ENCODE results near the gene CABLES2.

CABLES2 gene

DNA sequence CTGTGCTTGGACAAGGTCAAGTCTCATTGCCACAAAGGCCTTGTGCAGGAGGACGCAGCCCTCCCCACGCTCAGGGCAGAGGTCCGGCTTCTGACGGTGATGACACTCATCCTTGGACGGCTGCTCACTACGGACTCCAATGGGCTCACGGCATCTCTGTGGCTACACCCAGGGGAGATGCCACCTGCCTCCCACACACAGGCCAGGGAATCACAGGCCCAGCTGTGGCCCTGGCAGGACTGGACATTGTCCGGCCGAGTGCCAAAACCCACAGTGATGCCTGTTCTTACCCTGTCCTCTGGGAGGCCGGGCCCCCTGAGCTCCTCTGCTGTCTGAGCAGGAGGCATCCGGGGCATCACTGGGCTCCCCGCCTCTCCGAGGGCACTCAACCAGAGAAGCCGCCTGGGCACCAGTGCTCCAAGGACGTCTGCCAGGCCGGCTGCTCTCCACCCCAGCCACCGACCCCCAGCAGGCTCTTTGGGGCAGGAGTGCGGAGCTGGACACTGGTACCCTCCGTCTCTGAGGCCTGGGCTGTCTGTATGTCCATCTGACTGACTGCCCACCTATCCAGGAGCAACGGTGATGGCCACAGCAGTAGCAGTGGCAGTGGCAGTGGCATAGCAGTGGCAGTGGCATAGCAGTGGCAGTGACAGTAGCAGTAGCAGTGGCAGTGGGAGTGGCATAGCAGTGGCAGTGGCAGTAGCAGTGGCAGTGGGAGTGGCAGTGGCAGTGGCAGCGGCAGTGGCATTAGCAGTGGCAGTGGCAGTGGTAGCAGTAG lies 18.4 kb upstream of the CABLES2 start:
- Histone ChIP-seq H4K20me1 (ENCODE audit: insufficient read depth) (no peaks in the 10 kb centered on the region), H3K4me1 (ENCODE audit: low read depth, poor library complexity, severe bottlenecking) (no peaks in the 10 kb centered on the region), H3K27me3 (ENCODE audit: insufficient read depth, low read depth) (peaks cover 94% of the 10 kb centered on the region), H3K36me3 (ENCODE audit: insufficient read depth) (no peaks in the 10 kb centered on the region), H3K4me3 (IDR thresholded peaks at IDR 0.05; ENCODE audit: insufficient read depth, low read depth, low read length) (no peak overlapping the region), H3K27ac (no peak overlapping the region), H3K79me2 (ENCODE audit: insufficient read depth, low read depth) (no peaks in the 10 kb centered on the region), H3K4me2 (no peak overlapping the region), H2AFZ (ENCODE audit: low read depth) (no peak overlapping the region), H3K9ac (no peak overlapping the region)
- TF ChIP-seq, protein P1, sequence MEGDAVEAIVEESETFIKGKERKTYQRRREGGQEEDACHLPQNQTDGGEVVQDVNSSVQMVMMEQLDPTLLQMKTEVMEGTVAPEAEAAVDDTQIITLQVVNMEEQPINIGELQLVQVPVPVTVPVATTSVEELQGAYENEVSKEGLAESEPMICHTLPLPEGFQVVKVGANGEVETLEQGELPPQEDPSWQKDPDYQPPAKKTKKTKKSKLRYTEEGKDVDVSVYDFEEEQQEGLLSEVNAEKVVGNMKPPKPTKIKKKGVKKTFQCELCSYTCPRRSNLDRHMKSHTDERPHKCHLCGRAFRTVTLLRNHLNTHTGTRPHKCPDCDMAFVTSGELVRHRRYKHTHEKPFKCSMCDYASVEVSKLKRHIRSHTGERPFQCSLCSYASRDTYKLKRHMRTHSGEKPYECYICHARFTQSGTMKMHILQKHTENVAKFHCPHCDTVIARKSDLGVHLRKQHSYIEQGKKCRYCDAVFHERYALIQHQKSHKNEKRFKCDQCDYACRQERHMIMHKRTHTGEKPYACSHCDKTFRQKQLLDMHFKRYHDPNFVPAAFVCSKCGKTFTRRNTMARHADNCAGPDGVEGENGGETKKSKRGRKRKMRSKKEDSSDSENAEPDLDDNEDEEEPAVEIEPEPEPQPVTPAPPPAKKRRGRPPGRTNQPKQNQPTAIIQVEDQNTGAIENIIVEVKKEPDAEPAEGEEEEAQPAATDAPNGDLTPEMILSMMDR (conservative IDR thresholded peaks at IDR 0.05; ENCODE audit: low read depth, low read length), result no peak

DNA sequence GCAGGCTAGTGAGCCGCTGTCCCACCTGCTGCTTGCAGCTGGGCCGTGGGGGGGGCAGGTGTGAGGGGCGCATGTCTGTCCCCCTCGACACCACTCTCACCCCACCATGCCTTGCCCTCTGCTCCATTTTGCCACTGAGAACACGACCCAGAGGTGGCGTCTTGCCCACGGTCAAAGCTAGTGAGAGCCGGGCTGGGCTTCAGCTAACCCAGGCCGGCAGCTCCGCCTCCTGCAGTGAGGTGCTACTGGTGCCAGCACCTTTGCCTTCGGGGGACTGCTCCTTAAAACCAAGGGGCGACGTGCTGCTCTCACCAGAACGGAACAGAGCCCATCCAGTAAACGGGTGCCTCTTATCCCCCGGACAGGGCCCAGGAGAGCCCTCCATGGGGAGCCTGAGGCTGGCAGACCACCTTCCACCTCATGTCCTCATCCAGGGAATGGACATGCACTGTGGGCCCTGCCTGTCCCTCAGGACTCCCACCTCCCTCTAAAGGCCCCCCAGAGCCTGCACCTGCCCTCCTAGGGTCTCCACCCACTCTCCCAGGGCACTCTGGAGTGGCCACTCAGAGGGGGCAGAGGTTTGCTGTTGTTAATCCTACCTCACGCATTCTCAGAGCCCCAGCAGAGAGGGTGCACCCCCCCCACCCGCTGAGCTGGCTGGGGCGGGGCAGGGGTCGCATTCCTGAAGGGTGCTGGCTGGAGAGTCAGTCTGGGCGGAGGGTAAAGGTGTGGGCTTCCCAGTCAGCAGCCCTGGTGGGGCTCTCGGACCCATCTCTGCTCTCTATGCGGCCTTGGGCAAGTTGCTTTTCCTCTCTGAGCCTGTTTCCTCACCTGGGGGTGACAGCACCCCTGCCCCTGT lies 17.4 kb upstream of the CABLES2 start:
- H3K27ac ChIP-seq, result no peak overlapping the region
- no peak overlapping the region for H3K4me2 ChIP-seq
- TF ChIP-seq, protein P1 (conservative IDR thresholded peaks at IDR 0.05; ENCODE audit: low read depth, low read length), result no peak
- no peak overlapping the region for H3K9ac ChIP-seq
- no peak overlapping the region for H3K4me3 ChIP-seq (IDR thresholded peaks at IDR 0.05; ENCODE audit: insufficient read depth, low read depth, low read length)
- H2AFZ ChIP-seq (ENCODE audit: low read depth), result no peak overlapping the region
- no peaks in the 10 kb centered on the region for H3K79me2 ChIP-seq (ENCODE audit: insufficient read depth, low read depth)
- H3K27me3 ChIP-seq (ENCODE audit: insufficient read depth, low read depth), result peaks cover 94% of the 10 kb centered on the region
- H3K4me1 ChIP-seq (ENCODE audit: low read depth, poor library complexity, severe bottlenecking), result no peaks in the 10 kb centered on the region
- no peaks in the 10 kb centered on the region for H4K20me1 ChIP-seq (ENCODE audit: insufficient read depth)
- no peaks in the 10 kb centered on the region for H3K36me3 ChIP-seq (ENCODE audit: insufficient read depth)

DNA sequence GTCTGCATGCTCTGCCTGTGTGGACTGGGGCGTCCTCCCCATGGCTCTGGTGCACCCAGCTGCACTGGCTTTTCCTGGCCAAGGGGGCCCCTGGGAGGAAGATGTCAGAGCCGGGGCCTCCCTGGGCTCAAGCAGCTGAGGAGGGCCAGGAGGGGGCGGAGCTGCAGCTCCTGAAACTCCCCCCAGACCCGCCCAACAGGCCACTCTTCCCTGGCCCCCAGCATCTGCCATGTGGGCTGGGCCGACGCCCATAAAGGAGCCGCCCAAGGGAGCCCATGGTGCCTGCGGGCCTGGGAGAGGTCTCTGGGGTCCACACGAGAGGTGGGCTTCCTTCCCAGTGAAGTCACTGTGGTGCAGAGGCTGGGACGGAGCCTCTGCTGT lies 16.2 kb upstream of the CABLES2 start:
- Histone ChIP-seq H3K4me1 (ENCODE audit: low read depth, poor library complexity, severe bottlenecking) (no peaks in the 10 kb centered on the region), H3K9ac (no peak overlapping the region), H3K4me2 (no peak overlapping the region)

DNA sequence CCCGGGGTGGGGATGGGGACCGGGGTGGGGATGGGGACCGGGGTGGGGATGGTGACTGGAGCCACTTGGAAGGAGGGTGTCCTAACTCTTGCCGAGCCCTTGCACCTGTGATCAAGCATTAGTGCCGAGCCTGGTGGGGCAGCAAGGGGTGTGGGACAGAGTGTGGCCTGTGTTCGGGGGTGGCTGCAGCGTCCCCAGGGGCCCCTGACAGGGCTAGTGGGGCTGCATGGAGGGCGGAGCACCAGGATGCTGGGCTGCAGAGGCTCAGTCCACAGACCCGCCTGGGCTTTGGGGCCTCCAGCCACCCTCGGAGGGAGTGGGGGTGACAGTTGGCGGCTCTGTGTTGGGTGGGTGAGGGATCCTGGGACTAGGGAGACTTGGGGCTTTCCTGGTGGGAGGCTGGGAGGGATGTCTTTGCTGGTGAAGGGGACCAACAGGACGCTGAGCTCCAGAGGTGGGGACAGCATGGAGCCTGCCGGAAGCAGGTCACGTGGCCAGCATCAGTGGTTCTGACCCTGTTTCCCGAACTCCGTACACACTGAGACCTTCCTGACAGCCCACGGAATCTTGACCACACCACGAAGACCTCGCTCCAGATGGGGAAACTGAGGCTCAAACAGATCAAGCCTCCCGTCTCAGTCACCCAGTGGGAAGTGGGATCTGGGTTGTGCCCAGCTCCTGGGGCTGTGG lies 15.7 kb upstream of the CABLES2 start:
- Histone ChIP-seq H3K79me2 (ENCODE audit: insufficient read depth, low read depth) (no peaks in the 10 kb centered on the region), H3K36me3 (ENCODE audit: insufficient read depth) (no peaks in the 10 kb centered on the region), H2AFZ (ENCODE audit: low read depth) (no peak overlapping the region), H3K4me3 (IDR thresholded peaks at IDR 0.05; ENCODE audit: insufficient read depth, low read depth, low read length) (no peak overlapping the region), H3K9ac (no peak overlapping the region), H3K27ac (no peak overlapping the region), H3K4me2 (no peak overlapping the region), H4K20me1 (ENCODE audit: insufficient read depth) (no peaks in the 10 kb centered on the region), H3K27me3 (ENCODE audit: insufficient read depth, low read depth) (peaks cover 96% of the 10 kb centered on the region), H3K4me1 (ENCODE audit: low read depth, poor library complexity, severe bottlenecking) (no peaks in the 10 kb centered on the region)
- TF ChIP-seq, protein P1 (conservative IDR thresholded peaks at IDR 0.05; ENCODE audit: low read depth, low read length), result no peak

More for the DNA sequence above, 16.2 kb upstream of the CABLES2 start:
- H2AFZ ChIP-seq (ENCODE audit: low read depth), result no peak overlapping the region
- no peaks in the 10 kb centered on the region for H3K79me2 ChIP-seq (ENCODE audit: insufficient read depth, low read depth)
- peaks cover 94% of the 10 kb centered on the region for H3K27me3 ChIP-seq (ENCODE audit: insufficient read depth, low read depth)
- no peak overlapping the region for H3K4me3 ChIP-seq (IDR thresholded peaks at IDR 0.05; ENCODE audit: insufficient read depth, low read depth, low read length)
- H4K20me1 ChIP-seq (ENCODE audit: insufficient read depth), result no peaks in the 10 kb centered on the region
- no peaks in the 10 kb centered on the region for H3K36me3 ChIP-seq (ENCODE audit: insufficient read depth)
- TF ChIP-seq, protein P1 (conservative IDR thresholded peaks at IDR 0.05; ENCODE audit: low read depth, low read length), result no peak
- H3K27ac ChIP-seq, result no peak overlapping the region

Data from KMS-11 (cell line).